GM19043 (cell line): ENCODE measurements around the gene CTSL.

ENCODE experiments used
- ATAC-seq: cut with Tn5 transposase; IDR thresholded peaks from one replicate; pipeline ENCODE4 v1.9.1; 2021; ENCODE audit warnings: low read depth; ENCODE audit not compliant: unreplicated experiment

Gene CTSL

DNA sequence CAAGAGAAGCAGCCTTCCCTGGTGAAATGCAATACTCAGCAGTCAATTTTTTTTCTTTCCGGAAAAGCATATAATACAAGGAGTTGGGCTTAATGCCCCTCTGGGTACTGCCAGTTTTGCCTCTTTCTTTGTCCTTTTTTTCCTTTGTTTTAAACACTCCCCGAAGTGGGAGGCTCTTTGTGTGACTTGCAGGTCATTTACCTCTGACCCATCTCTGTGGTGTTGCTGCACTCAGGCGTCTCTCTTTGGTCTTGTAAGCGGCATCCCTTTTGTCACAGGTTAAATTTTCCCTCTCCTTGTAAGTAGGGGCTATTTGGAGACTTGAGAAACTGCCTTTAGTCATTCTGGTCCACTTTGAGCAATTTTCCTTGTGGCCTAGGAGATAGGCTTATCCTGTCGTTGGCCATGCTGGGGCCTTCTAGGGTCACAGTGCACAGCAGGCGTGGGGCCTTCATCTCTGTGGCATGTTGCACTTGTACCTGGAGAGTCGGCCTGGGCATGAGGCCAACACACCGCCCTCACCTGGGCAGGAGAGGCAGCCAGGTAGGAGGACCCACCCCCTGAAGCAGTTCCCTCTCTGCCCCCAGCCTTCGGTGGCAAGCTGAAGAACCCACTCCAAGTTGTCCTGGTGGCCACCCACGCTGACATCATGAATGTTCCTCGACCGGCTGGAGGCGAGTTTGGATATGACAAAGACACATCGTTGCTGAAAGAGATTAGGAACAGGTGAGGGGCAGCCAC lies 27.7 kb upstream of the CTSL start:
- ATAC-seq: no peak

DNA sequence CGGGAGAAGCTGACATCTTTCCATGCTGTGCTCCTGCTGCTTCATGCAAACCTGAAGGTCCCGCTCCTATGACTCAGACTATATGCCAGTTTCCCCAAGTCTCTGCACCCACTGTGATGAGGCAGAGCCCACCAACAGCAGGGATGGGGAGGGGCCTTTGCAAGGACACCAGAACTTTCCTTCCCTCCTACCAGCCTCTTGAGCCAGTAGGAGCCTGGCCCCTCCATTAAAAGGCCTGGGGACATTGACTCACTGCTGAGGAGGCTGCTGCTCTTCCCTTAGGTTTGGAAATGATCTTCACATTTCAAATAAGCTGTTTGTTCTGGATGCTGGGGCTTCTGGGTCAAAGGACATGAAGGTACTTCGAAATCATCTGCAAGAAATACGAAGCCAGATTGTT lies 26.1 kb upstream of the CTSL start:
- no peak for ATAC-seq

DNA sequence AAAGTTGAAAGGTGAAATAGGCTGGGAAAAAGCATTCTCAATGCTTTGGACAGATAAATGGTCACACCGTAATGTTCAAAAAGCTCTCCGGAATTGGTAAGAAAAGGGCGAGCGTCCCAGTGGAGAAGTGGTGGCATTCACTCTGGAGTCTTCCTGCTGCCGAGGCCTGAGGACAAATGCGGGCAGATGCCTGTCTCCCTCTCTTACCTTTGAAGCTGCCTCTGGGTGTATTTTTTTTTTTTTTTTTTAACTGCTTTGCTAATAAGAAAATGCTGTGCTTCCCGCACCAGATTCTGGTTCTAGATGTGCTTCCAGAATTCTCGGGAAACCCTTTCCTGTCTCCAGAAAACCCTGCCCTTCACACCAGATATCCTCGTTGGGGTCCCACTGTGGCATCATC lies 24.4 kb upstream of the CTSL start:
- no peak for ATAC-seq

DNA sequence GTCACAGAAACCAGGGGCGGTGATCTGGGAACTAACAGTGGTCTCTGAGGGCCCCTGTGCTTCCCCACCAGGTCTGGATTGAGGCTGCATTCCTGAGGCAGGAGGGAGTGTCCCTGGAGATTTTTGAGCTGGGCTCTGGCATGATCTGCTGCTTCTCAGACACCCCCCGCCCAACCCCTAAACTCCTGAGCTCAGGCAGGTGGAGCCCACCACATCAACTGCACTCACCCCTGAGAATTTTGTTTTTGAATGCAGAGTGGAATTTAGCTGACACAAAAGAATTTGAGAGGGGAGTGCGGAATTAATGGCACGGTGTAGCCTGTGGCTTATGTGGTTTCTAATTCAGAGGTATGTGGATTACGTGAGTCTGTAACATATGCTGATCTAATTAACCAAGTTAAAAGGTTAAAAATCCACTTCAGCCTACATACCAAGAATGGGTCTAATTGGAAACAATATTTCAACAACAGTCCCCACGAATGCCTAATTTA lies 23.9 kb upstream of the CTSL start:
- no peak for ATAC-seq

DNA sequence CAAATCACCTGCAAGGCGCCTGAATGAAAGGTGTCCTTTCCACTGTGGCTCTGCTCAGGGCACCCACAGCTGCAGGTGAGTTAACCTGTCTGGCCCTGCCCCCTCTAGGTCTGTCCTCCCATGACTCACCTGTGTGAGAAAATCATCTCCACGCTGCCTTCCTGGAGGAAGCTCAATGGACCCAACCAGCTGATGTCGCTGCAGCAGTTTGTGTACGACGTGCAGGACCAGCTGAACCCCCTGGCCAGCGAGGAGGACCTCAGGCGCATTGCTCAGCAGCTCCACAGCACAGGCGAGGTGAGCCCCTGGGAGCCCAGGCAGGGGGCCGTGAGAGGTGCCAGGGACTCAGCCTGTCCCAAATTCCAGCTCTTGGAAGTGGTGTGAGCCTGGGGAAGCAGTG lies 23.0 kb upstream of the CTSL start:
- no peak for ATAC-seq

DNA sequence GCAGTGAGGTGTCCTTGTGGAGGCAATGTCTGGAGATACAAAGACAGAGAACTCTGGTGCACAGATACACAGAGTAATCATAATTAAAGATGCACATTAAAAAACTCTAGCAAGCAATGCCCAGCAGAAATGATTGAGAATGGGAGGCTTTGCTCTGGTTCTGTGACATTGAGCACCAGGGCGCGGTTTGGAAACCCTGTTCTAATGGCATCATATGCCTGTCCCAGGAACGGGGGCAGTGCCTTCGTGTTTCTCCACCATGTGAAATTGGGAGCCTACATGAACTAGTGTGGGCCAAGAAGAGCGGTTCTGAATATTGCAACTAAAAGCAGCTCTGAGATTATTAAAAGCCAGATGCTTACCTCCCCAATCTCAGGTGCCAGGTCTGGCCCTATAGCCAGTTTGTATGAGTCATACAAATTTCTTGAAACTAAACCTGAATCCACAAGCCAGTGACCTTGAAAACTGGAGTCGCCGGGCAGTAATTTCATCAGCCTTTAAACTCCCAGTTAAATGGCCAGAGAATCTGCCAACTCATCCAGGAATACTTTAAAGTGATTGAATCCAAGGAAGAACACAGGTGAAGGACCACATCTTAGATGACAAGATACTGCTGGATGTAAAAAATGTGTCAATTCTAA lies 22.2 kb upstream of the CTSL start:
- ATAC-seq: no peak

DNA sequence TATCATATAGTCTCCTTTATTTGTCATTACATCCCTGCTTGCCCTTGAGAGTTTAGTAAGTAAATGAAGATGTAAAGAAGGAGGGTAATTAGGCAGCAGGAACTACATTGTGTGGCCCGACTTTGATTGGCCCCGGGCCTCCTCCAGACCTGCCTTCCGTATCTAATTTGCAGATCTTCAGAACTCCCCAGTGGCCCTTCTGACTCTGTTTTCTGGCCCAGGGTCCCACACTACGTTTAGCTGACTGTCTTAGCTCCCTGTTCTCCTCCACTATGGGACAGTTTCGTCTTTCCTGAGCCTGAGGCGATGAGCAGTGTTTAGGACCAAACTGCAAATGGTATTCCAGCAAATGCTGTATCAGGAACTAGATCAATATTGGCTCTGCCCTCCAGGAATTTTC lies 21.6 kb upstream of the CTSL start:
- ATAC-seq: no peak

DNA sequence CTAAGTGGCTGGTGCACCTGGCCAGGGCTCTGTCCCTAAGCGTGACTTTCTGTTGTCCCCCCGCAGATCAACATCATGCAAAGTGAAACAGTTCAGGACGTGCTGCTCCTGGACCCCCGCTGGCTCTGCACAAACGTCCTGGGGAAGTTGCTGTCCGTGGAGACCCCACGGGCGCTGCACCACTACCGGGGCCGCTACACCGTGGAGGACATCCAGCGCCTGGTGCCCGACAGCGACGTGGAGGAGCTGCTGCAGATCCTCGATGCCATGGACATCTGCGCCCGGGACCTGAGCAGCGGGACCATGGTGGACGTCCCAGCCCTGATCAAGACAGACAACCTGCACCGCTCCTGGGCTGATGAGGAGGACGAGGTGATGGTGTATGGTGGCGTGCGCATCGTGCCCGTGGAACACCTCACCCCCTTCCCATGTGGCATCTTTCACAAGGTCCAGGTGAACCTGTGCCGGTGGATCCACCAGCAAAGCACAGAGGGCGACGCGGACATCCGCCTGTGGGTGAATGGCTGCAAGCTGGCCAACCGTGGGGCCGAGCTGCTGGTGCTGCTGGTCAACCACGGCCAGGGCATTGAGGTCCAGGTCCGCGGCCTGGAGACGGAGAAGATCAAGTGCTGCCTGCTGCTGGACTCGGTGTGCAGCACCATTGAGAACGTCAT lies 19.7 kb upstream of the CTSL start:
- ATAC-seq: no peak

DNA sequence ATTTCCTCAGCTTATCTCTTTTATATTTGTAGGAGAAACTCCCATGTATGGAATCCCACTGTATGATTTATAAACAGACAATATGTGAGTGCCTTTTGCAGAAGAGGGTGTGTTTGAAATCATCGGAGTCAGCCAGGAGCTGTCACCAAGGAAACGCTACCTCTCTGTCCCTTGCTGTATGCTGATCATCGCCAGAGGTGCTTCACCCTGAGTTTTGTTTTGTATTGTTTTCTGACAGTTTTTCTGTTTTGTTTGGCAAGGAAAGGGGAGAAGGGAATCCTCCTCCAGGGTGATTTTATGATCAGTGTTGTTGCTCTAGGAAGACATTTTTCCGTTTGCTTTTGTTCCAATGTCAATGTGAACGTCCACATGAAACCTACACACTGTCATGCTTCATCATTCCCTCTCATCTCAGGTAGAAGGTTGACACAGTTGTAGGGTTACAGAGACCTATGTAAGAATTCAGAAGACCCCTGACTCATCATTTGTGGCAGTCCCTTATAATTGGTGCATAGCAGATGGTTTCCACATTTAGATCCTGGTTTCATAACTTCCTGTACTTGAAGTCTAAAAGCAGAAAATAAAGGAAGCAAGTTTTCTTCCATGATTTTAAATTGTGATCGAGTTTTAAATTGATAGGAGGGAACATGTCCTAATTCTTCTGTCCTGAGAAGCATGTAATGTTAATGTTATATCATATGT lies 18.0 kb upstream of the CTSL start:
- no peak for ATAC-seq

DNA sequence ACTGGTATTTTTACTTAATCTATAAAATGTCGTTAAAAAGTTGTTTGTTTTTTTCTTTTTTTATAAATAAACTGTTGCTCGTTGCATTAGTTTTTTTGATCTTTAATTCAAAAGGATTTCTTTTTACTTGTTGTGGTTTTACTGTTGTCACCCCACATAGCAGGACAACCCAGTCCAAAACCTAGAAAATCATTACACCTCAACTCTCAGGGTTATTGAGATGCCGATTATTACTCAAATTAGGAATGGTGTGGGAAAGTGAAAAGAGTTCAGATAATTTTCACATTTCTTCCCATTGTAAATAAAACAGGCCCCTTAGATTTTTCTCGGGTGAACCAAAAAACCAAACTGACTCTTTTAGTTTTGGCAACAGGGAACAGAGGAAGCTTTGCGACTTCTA lies 17.4 kb upstream of the CTSL start:
- ATAC-seq: no peak

DNA sequence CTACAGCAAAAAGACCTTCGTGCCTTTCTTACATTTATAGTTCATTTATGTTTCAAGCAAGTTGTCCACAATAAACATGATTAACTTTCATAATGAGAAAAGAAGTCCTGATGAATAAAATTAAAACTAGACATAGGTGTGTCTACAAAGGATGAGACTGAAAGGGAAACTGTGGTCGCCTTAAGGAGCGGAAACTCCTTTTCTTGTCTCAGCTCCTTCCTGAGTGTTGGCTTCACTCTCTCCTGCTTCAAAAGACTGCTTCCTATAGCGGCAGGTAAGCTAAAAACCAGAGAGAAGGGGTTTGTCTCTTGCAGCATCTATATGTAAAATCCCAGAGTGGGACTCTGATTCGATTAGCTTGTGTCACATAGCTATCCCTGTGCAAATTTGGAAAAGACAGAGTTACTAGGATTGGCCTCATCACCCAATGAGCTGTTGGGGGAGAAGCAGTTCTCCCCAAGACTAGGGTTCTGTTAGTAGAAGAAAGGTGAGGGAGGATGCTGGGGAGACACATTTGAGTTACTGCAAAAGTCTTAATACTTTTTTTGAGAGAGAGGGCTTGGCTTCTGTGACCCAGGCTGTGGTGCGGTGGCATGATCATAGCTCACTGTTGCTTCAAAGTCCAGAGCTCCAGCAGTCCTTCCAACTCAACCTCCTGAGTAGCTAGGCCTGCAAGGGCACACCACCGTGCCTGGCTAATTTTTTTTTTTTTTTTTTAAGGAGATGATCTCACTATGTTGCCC lies 16.8 kb upstream of the CTSL start:
- no peak for ATAC-seq

DNA sequence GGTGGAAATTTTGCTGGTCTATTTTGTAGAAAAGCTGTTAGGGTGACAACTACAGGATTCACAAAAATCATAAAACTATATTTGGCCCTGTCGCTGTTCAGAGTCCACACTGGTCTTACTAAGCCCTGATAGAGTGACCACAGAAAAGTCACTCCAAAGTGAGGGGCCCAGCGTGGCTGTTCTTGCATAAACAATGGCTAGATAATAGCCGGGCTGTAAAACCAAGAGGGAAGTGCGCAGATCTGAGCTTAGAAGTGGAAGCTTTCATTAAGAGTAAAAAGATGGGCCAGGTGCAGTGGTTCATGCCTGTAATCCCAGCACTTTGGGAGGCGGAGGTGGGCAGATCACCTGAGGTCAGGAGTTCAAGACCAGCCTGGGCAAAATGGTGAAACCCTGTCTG lies 15.5 kb upstream of the CTSL start:
- ATAC-seq: no peak

DNA sequence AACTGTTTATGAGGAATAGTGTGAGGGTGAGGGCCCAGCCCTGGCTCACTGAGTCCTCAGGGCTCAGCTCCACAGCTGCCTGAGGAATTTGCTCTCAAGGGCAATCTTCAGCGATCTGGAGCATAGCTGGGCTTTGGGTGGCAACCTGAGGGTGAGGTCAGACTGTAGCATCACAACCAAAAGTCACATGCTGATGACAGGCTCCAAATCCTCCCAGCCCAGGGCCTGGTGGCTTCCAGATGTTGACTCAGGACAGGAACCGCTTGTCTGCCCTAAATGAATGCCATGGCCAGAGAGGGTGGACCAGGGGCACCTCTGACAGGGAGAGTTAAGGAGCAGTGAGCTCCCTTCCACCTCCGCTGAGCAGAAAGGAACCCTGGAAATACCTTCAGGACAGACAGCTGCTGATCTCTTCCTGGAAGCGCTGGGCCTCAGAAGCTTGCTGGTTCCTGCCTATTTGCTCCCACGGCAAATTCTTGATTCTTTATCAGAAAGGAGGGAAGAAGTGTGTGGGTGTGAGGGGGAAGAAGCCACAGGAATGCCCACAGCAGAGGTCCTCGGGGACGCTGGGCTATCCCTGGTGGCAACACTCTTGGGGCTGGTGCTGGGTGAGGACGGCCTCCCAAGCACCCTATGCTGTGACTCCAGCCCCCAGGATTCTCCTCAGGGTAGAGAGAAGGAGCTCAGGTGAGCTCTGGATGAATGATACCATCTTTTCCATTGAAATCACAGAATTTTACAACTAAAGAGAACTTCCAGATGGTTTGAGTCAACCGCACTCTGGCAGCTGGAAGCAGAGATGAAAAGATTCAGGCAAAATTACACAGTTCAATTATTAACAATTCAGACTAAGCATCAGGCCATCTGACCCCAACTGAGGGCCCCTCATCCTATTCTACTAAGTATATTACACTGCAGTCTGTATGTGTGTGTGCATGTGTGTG lies 13.8 kb upstream of the CTSL start:
- ATAC-seq: no peak

DNA sequence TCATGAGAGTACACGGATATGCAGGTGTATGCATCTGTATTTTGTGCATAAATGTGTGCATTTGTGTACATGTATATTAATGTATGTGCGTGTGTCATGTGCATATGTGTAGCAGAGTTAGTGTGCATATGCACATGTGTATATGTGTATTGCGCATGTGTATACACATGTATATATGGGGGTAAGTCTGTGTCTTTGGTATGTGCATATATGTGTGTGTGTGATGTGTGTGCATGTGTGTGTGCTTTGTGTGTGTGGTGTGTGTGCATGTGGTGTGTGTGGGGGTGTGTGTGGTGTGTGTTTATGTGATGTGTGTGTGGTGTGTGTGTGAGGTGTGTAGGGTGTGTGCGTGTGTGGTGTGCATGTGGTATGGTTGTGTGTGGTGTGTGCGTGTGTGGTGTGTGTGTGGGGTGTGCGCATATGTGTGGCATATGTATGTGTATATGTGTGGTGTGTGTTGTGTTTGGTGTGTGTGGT lies 13.1 kb upstream of the CTSL start:
- ATAC-seq: no peak

DNA sequence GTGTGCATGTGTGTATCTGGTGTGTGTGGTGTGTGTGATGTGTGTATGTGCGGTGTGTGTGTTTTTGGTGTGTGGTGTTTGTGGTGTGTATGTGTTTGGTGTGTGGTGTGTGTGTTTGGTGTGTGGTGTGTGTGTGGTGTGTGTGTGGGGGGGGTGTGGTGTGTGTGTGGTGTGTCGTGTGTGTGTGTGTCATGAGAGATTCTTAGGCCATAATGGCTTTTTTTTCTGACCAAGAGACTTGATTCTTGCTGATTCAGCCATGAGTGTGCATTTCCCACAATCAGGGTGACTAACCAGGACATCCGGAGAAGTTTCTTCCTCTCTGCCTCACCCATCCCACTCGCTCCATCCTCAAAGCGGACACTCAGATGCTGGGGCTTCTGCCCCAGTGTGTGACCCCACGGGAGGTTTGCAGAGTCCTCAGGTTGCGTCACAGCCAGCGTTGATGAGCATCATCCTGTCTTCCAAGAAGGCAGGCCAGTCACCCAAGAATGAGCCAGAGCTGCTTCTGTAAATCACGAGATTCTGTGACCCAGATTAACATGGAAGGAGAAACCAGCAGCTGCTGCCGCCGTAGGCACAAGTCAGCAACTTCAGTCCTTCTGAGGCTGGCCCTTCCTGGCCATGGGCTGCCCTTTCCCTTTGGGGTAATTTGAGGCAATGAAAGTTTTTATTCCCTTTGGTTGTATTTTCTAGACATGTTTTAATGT lies 12.5 kb upstream of the CTSL start:
- ATAC-seq: no peak

DNA sequence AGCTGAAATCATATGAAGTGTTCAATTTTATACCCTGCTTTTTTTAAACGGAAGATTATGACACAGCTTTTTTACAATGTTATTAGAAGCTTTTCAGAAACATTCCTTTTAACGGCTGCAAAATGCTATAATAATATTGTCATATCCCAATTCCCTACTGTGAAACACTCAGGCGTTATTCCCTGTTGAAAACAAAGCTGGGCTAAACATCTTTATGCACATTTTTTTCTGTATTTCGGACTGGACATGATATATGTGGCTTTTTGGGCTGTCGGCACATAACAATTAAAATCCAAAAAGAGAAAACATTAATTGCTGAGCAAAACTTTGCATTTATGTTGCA lies 12.0 kb upstream of the CTSL start:
- ATAC-seq: no peak

DNA sequence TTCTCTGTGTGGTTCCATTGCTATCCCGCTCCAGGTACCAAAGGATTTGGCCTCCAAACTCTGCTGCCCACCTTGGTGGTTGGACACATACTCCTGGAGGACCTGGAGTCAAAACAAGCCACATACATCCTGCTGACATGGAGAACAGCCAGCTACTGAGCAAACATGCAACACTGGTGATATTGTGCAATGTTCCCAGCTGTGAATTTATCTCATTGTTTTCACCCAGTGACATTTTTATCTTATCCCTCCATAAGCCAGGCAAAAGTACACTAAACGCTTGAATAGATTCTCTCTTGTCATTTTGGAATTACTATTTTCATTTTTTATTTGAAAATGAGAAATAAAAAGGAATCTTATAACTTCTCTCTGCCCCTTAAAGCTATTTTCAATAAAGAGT lies 11.1 kb upstream of the CTSL start:
- no peak for ATAC-seq

DNA sequence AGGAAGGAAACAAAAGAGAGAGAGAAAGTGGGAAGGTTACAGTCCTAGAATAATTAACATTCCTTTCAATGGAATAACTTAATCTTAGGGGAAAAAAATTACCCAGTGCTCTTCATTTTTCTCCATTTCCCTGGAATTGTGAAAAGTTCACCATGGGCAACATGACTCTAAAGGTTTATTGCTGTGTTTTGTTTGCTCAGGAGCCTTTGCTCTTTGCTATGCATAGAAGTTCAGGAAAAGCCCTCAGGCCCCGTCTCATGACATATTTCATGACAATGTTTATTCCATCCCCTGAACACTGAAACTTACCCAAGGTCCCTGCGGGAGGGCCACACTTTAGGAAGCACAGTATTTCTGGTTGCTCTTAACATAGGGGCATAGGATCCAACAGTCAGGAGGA lies 9.8 kb upstream of the CTSL start:
- no peak for ATAC-seq

DNA sequence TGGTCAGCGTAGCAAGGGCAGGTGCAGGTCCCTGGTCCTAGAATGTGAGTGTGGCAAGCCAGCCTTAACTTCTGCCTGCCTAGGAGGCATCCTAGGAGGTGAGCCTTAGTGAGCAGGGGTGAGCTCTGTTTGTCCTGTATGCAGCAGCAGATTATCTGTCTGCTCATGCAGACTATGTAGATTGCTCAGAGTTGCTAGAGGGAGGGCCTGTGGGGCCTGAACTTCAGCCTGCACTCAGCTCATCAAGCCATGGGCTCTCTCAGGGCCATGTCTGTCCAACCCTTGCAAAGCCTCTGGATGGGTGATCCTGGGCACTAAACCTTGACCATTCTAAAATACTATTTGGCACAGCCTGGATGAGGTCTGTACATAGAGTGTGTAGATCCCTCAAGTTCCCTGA lies 8.5 kb upstream of the CTSL start:
- ATAC-seq: no peak
